Measurements from ENCODE around the gene SWT1. TPM values are rescaled to one million over a fixed set of nuclear protein-coding genes. Genes with fewer than 3 reads are reported as not detected.

SWT1 gene
- total and polyA plus RNA-seq, 2 of the 13 experiments (the other 11 are each of a cell fraction or from before 2014, with no cell fraction given), result 1.7 to 2.5 TPM

- TF ChIP-seq ZBTB42 (CRISPR knock-in tag; IDR thresholded peaks at IDR 0.05) (0 out of 2 replicates have a peak, but pooled peaks have one; percentile 1), CREB1 (IDR thresholded peaks at IDR 0.05) (peak; percentile 73), CREB1 (CRISPR knock-in tag; IDR thresholded peaks at IDR 0.05) (peak; percentile 79), HDAC2 (CRISPR knock-in tag; IDR thresholded peaks at IDR 0.05) (no peak; the same call in 1 of the 2 replicates), POLR2A (IDR thresholded peaks at IDR 0.05; ENCODE audit: insufficient read depth in 1 of 2, low read depth in 2 of 2, low read length in 2 of 2) (peak; percentile 67 to 78), ZFY (CRISPR knock-in tag; IDR thresholded peaks at IDR 0.05) (peak; percentile 55), MLLT10 (CRISPR knock-in tag; IDR thresholded peaks at IDR 0.05) (no peak), SMYD3 (CRISPR knock-in tag; IDR thresholded peaks at IDR 0.05) (no peak), WIZ (CRISPR knock-in tag; IDR thresholded peaks at IDR 0.05) (no peak), ZNF160 (CRISPR knock-in tag; IDR thresholded peaks at IDR 0.05) (no peak; the same call in none of the 2 replicates), PITX1 (CRISPR knock-in tag; IDR thresholded peaks at IDR 0.05) (peak; percentile 57; the same call in 1 of the 2 replicates), ZFX (CRISPR knock-in tag; IDR thresholded peaks at IDR 0.05; ENCODE audit: low read depth) (peak; percentile 56; the same call in 1 of the 2 replicates), ZNF772 (CRISPR knock-in tag; IDR thresholded peaks at IDR 0.05) (peak; percentile 19; the same call in 1 of the 2 replicates), ZNF766 (CRISPR knock-in tag; IDR thresholded peaks at IDR 0.05; ENCODE audit: borderline replicate concordance) (0 out of 2 replicates have a peak, but pooled peaks have one; percentile 4), HDAC6 (IDR thresholded peaks at IDR 0.05; ENCODE audit: low read depth, low read length) (no peak), ZNF468 (CRISPR knock-in tag; IDR thresholded peaks at IDR 0.05) (no peak), TBX3 (IDR thresholded peaks at IDR 0.05; ENCODE audit: borderline replicate concordance) (no peak), ZBTB21 (CRISPR knock-in tag; IDR thresholded peaks at IDR 0.05) (no peak), ZNF782 (CRISPR knock-in tag; IDR thresholded peaks at IDR 0.05; ENCODE audit: borderline replicate concordance) (peak; percentile 30; the same call in 1 of the 2 replicates), EZH2 (conservative IDR thresholded peaks at IDR 0.05; ENCODE audit: low read depth, low read length) (no peak), CAMTA2 (CRISPR knock-in tag; IDR thresholded peaks at IDR 0.05; ENCODE audit: borderline replicate concordance) (no peak)
- TF ChIP-seq, protein P1, sequence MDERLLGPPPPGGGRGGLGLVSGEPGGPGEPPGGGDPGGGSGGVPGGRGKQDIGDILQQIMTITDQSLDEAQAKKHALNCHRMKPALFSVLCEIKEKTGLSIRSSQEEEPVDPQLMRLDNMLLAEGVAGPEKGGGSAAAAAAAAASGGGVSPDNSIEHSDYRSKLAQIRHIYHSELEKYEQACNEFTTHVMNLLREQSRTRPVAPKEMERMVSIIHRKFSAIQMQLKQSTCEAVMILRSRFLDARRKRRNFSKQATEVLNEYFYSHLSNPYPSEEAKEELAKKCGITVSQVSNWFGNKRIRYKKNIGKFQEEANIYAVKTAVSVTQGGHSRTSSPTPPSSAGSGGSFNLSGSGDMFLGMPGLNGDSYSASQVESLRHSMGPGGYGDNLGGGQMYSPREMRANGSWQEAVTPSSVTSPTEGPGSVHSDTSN (CRISPR knock-in tag; IDR thresholded peaks at IDR 0.05), result peak; percentile 94
- TF ChIP-seq, protein P2, sequence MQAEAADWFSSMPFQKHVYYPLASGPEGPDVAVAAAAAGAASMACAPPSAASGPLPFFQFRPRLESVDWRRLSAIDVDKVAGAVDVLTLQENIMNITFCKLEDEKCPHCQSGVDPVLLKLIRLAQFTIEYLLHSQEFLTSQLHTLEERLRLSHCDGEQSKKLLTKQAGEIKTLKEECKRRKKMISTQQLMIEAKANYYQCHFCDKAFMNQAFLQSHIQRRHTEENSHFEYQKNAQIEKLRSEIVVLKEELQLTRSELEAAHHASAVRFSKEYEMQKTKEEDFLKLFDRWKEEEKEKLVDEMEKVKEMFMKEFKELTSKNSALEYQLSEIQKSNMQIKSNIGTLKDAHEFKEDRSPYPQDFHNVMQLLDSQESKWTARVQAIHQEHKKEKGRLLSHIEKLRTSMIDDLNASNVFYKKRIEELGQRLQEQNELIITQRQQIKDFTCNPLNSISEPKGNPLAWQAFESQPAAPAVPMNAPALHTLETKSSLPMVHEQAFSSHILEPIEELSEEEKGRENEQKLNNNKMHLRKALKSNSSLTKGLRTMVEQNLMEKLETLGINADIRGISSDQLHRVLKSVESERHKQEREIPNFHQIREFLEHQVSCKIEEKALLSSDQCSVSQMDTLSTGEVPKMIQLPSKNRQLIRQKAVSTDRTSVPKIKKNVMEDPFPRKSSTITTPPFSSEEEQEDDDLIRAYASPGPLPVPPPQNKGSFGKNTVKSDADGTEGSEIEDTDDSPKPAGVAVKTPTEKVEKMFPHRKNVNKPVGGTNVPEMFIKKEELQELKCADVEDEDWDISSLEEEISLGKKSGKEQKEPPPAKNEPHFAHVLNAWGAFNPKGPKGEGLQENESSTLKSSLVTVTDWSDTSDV (CRISPR knock-in tag; IDR thresholded peaks at IDR 0.05), result 0 out of 2 replicates have a peak, but pooled peaks have one; percentile 47
- TF ChIP-seq, protein P3, sequence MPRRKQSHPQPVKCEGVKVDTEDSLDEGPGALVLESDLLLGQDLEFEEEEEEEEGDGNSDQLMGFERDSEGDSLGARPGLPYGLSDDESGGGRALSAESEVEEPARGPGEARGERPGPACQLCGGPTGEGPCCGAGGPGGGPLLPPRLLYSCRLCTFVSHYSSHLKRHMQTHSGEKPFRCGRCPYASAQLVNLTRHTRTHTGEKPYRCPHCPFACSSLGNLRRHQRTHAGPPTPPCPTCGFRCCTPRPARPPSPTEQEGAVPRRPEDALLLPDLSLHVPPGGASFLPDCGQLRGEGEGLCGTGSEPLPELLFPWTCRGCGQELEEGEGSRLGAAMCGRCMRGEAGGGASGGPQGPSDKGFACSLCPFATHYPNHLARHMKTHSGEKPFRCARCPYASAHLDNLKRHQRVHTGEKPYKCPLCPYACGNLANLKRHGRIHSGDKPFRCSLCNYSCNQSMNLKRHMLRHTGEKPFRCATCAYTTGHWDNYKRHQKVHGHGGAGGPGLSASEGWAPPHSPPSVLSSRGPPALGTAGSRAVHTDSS (CRISPR knock-in tag; conservative IDR thresholded peaks at IDR 0.05), result no peak
- TF ChIP-seq, protein P4, sequence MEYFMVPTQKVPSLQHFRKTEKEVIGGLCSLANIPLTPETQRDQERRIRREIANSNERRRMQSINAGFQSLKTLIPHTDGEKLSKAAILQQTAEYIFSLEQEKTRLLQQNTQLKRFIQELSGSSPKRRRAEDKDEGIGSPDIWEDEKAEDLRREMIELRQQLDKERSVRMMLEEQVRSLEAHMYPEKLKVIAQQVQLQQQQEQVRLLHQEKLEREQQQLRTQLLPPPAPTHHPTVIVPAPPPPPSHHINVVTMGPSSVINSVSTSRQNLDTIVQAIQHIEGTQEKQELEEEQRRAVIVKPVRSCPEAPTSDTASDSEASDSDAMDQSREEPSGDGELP (IDR thresholded peaks at IDR 0.05; ENCODE audit: borderline replicate concordance, low read depth), result no peak
Measured at GRCh38 chr1:185316163-185317033, 159.4 kb downstream of the SWT1 start (continued).

Data from HepG2 (cell line).